D341Med (cell line): Measurements from ENCODE around the gene MT1F.
"Not testable (repeated sequence)": the region's sequence is repeated elsewhere in the genome, so short reads cannot be mapped to it uniquely, and the experiment has no call there.

Experiments
- DNase-seq: peaks from one replicate; pipeline ENCODE4 v3.0.0; 2012; ENCODE audit warnings: low spot score

Gene MT1F

GRCh38 chr16:56645311-56645710 is 12.4 kb upstream of the MT1F start:
- no peak for DNase-seq

- no peak for DNase-seq
Observed at GRCh38 chr16:56645838-56646237, 11.9 kb upstream of the MT1F start.

GRCh38 chr16:56647641-56648431 is 9.9 kb upstream of the MT1F start:
- DNase-seq = no peak

- DNase-seq = no peak
Observed at GRCh38 chr16:56649271-56649670, 8.5 kb upstream of the MT1F start.

- no peak for DNase-seq
Observed at GRCh38 chr16:56649820-56650219, 7.9 kb upstream of the MT1F start.

GRCh38 chr16:56651586-56651985 is 6.2 kb upstream of the MT1F start, which contains the start of gene MT1B:
Gene MT1B, plus strand, starts transcription at chr16:56651886. Its CDS starts 68 bp downstream, at chr16:56651954.
- DNase-seq = no peak

- no peak for DNase-seq
Observed at GRCh38 chr16:56652600-56652999, 5.2 kb upstream of the MT1F start.

GRCh38 chr16:56653218-56653617 is 4.5 kb upstream of the MT1F start:
- DNase-seq = no peak

- DNase-seq = no peak
Observed at GRCh38 chr16:56658327-56658875, 642 bp downstream of the MT1F start.

GRCh38 chr16:56662357-56663354 is 4.9 kb downstream of the MT1F start:
- no peak for DNase-seq

GRCh38 chr16:56664506-56664905 is 6.7 kb downstream of the MT1F start:
- no peak for DNase-seq

GRCh38 chr16:56665286-56666261 is 7.8 kb downstream of the MT1F start:
- not testable (repeated sequence) for DNase-seq

- DNase-seq = no peak
Observed at GRCh38 chr16:56667581-56668571, 10.1 kb downstream of the MT1F start, which contains the start of gene MT1G. Gene MT1G, minus strand, starts transcription at chr16:56668065. Its CDS starts 72 bp downstream, at chr16:56667993.

- no peak for DNase-seq
Observed at GRCh38 chr16:56669005-56669839, 11.5 kb downstream of the MT1F start, which contains the start of gene MT1H. Gene MT1H, plus strand, starts transcription at chr16:56669814. Its CDS starts 71 bp downstream, at chr16:56669885.

- DNase-seq = no peak
Observed at GRCh38 chr16:56669840-56670619, 12.3 kb downstream of the MT1F start.

- DNase-seq = no peak
Observed at GRCh38 chr16:56670620-56670934, 12.8 kb downstream of the MT1F start.

- not testable (repeated sequence) for DNase-seq
Observed at GRCh38 chr16:56671691-56672090, 13.9 kb downstream of the MT1F start.

- DNase-seq = not testable (repeated sequence)
Observed at GRCh38 chr16:56672171-56672570, 14.4 kb downstream of the MT1F start.
